Measurements from ENCODE around the gene LCP2.

The LCP2 gene

DNA sequence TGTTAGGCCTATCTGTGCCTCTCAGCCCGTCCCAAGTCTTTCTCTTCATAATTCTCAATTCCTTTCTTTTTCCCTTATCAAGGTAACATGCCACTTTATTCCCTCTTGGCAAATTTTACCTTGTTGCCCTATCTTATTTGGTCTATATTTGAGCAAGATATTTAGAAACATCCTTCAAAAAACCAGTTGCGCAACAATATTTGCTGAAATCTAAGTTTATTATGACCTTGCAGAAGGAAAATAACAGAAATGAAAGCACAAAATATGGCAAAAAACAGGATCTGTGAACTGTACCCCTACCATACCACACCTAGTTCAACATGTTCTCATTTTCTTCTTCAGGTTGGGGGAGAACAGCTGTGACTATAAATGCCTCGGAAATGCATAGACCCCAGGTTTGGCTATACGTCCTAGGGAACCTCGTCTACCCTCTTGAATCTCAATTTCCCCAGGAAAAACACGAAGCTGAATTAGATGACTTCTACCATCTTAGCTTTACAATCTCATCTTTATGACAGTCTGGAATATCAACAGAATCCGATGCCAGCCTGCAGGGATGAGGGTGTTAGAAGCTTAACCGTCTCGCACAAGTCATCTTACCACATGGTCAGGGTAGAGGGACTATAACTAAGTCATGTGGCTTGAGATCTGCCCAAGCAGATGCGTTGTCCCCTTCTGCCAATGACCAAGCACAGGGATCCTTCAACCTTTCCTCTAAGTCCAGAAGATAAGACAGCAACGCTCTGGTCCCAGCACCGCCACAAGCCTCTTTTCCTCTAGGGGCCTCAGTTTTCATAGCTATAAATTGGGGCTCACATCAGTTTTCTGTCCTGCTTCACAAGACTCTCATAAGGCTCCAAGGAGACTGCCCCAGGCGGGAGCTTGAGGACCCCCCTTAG, 1.3 kb downstream of the LCP2 start (continued):
- TF ChIP-seq ZNF398 (tag by site-specific recombination; IDR thresholded peaks at IDR 0.05): no peak
- TF ChIP-seq ZNF292 (tag by site-specific recombination; IDR thresholded peaks at IDR 0.05; ENCODE audit: borderline replicate concordance, low read depth): no peak
- no peak for TF ChIP-seq MYNN (tag by site-specific recombination; IDR thresholded peaks at IDR 0.05; ENCODE audit: borderline replicate concordance)
- no peak for TF ChIP-seq ZNF776 (tag by site-specific recombination; IDR thresholded peaks at IDR 0.05; ENCODE audit: borderline replicate concordance)
- no peak for TF ChIP-seq ZBTB20 (tag by site-specific recombination; IDR thresholded peaks at IDR 0.05)

DNA sequence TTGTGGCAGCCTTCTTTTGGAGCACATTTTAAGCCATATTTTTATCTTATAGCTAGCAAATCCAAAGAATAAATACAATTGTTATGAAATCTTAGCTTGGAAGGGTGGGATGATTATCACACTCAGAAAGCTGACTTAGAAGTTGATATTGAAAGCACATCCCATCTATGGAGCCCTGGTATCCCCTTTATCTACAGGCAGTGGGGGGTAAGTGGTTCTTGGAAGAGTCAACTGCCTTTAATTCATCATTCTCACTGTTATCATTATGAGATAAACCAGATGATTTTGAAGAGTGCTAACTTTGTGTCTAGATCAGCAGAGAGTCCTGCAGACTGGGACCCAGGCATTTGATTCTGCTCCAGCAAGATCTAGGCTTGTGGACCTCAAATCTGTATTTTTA, 3.0 kb downstream of the LCP2 start:
- ChIA-PET POLR2A (no interaction called here), CTCF (interaction anchor here (2.9 kb wide), 1 partner anchor 27 kb away, joined by 13 read pairs; no protein-coding TSS in a partner anchor)
- H3K27ac ChIP-seq (ENCODE audit: extremely low read depth, low read depth, low read length): no peak overlapping the region
- H3K4me3 ChIP-seq (ENCODE audit: low read depth, low read length): no peak overlapping the region
- H3K9me3 ChIP-seq (ENCODE audit: control insufficient read depth, insufficient read depth, low read depth, low read length): no peaks in the 10 kb centered on the region
- H3K36me3 ChIP-seq (ENCODE audit: control insufficient read depth in 2 of 2, insufficient read depth in 1 of 2, low read length in 2 of 2): no peaks in the 10 kb centered on the region
- TF ChIP-seq KLF16 (tag by site-specific recombination; IDR thresholded peaks at IDR 0.05) (no peak), ZNF76 (tag by site-specific recombination; IDR thresholded peaks at IDR 0.05; ENCODE audit: borderline replicate concordance, low read depth) (no peak), ZNF133 (tag by site-specific recombination; IDR thresholded peaks at IDR 0.05) (no peak), ZNF394 (tag by site-specific recombination; IDR thresholded peaks at IDR 0.05; ENCODE audit: borderline replicate concordance) (no peak), SP7 (tag by site-specific recombination; IDR thresholded peaks at IDR 0.05) (no peak)
- H3K4me1 ChIP-seq (ENCODE audit: control insufficient read depth, insufficient read depth, low read length): no peaks in the 10 kb centered on the region

DNA sequence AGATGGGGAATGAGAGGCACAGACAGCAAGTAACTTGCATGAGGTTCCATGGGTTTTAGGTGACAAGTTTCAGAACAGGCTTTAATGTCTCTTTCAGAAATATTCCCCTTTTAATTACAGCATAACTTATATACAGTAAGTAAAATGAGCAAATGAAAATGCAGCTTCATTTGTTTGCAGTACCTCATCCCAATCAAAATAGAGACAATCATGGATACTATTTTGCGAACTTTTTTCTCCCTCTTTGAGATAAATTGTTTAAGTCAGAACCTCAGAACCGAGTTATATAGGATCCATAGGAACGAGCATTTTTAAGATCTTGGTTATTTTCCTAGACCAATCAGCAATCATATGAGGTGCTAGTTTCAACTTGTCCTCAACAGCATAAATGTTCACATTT, 3.5 kb downstream of the LCP2 start:
- TF ChIP-seq ELK4 (IDR thresholded peaks at IDR 0.05; ENCODE audit: borderline replicate concordance, low read depth, low read length): no peak
- TF ChIP-seq ZNF521 (tag by site-specific recombination; IDR thresholded peaks at IDR 0.05): no peak
- no peak for TF ChIP-seq FEZF1 (tag by site-specific recombination; IDR thresholded peaks at IDR 0.05)
- no peak for TF ChIP-seq ZNF416 (tag by site-specific recombination; IDR thresholded peaks at IDR 0.05)
- TF ChIP-seq ZNF146 (tag by site-specific recombination; IDR thresholded peaks at IDR 0.05): no peak
- no peak for TF ChIP-seq ZNF792 (tag by site-specific recombination; IDR thresholded peaks at IDR 0.05)
- TF ChIP-seq, protein P1, sequence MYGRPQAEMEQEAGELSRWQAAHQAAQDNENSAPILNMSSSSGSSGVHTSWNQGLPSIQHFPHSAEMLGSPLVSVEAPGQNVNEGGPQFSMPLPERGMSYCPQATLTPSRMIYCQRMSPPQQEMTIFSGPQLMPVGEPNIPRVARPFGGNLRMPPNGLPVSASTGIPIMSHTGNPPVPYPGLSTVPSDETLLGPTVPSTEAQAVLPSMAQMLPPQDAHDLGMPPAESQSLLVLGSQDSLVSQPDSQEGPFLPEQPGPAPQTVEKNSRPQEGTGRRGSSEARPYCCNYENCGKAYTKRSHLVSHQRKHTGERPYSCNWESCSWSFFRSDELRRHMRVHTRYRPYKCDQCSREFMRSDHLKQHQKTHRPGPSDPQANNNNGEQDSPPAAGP (tag by site-specific recombination; IDR thresholded peaks at IDR 0.05): no peak
- ChIA-PET CTCF (interaction anchor here (1.0 to 1.8 kb wide), 2 partner anchors 8 to 19 kb away, joined by 3 to 4 read pairs; no protein-coding TSS in a partner anchor), POLR2A (no interaction called here)
- H3K9me3 ChIP-seq (ENCODE audit: control insufficient read depth, insufficient read depth, low read depth, low read length): no peaks in the 10 kb centered on the region; the same call in 1 of the 2 replicates
- no peak overlapping the region for H3K4me3 ChIP-seq (ENCODE audit: low read depth, low read length)
- H3K36me3 ChIP-seq (ENCODE audit: control insufficient read depth in 2 of 2, insufficient read depth in 1 of 2, low read length in 2 of 2): no peaks in the 10 kb centered on the region
- H3K4me1 ChIP-seq (ENCODE audit: control insufficient read depth, insufficient read depth, low read length): no peaks in the 10 kb centered on the region
- no peak overlapping the region for H3K27ac ChIP-seq (ENCODE audit: extremely low read depth, low read depth, low read length)
